Liver (tissue), 9 donors: ENCODE measurements around the gene RSBN1L. TPM values are rescaled to one million over a fixed set of nuclear protein-coding genes. Genes with fewer than 3 reads are reported as not detected.

Experiments used
- DNase-seq: peaks from one replicate; pipeline ENCODE4 v3.0.0-alpha.2; 2017; ENCODE audit warnings: low spot score
- H3K27ac ChIP-seq, 2 donors: one replicate each; pipeline ENCODE4 v1.7.0; 2013; ENCODE audit warnings: inconsistent platforms in 2 of 2, low read length in 2 of 2, control low read depth in 1 of 2, low read depth in 1 of 2, mild to moderate bottlenecking in 1 of 2
- H3K27me3 ChIP-seq, 4 donors: one replicate each; pipeline versions ENCODE4 v1.6.1 to v1.7.0; 2013; ENCODE audit warnings: low read length in 3 of 4, inconsistent platforms in 1 of 4, mild to moderate bottlenecking in 1 of 4, moderate library complexity in 1 of 4; ENCODE audit not compliant: control insufficient read depth in 4 of 4, insufficient read depth in 4 of 4
- H3K36me3 ChIP-seq, 4 donors: one replicate each; pipeline versions ENCODE4 v1.6.1 to v1.7.0; 2013; ENCODE audit warnings: low read length in 3 of 4, mild to moderate bottlenecking in 3 of 4, low read depth in 1 of 4, moderate library complexity in 1 of 4; ENCODE audit not compliant: control insufficient read depth in 4 of 4, insufficient read depth in 3 of 4
- H3K4me1 ChIP-seq, 4 donors: one replicate each; pipeline versions ENCODE4 v1.6.1 to v1.7.0; 2013; ENCODE audit warnings: low read length in 3 of 4, mild to moderate bottlenecking in 3 of 4, moderate library complexity in 1 of 4; ENCODE audit not compliant: control insufficient read depth in 4 of 4, insufficient read depth in 4 of 4
- H3K4me3 ChIP-seq, 3 donors: one replicate each; pipeline versions ENCODE4 v1.6.1 to v1.7.0; 2013; ENCODE audit warnings: low read length in 3 of 3, control low read depth in 1 of 3, low read depth in 1 of 3, mild to moderate bottlenecking in 1 of 3
- H3K9ac ChIP-seq, 2 donors: one replicate each; pipeline ENCODE4 v1.7.0; 2013; ENCODE audit warnings: low read length in 2 of 2, mild to moderate bottlenecking in 2 of 2, moderate library complexity in 2 of 2, control low read depth in 1 of 2, low read depth in 1 of 2
- H3K9me3 ChIP-seq, 4 donors: one replicate each; pipeline versions ENCODE4 v1.6.1 to v1.7.0; 2013; ENCODE audit warnings: low read length in 3 of 4; ENCODE audit not compliant: control insufficient read depth in 4 of 4
- EGR1 ChIP-seq, 2 donors: IDR thresholded peaks; 2 replicates each; pipeline ENCODE4 v1.6.1; 2016 to 2018; ENCODE audit warnings: antibody characterized with exemption in 2 of 2, low read depth in 2 of 2
- FOXA1 ChIP-seq: IDR thresholded peaks from 2 replicates; pipeline ENCODE4 v1.6.1; 2016; ENCODE audit warnings: antibody characterized with exemption
- FOXA2 ChIP-seq: IDR thresholded peaks from 2 replicates; pipeline ENCODE4 v1.6.1; 2016; ENCODE audit warnings: antibody characterized with exemption
- GABPA ChIP-seq, 2 donors: IDR thresholded peaks in 1 of 2; conservative IDR thresholded peaks in 1 of 2; 2 replicates each; pipeline ENCODE4 v1.6.1; 2016; ENCODE audit warnings: antibody characterized with exemption in 2 of 2, mild to moderate bottlenecking in 1 of 2, moderate library complexity in 1 of 2
- HNF4A ChIP-seq, 2 donors: conservative IDR thresholded peaks; 2 replicates each; pipeline ENCODE4 v1.6.1; 2016; ENCODE audit warnings: antibody characterized with exemption in 2 of 2, mild to moderate bottlenecking in 2 of 2
- JUND ChIP-seq, 2 donors: IDR thresholded peaks; 2 replicates each; pipeline ENCODE4 v1.6.1; 2016; ENCODE audit warnings: antibody characterized with exemption in 2 of 2
- NR2F2 ChIP-seq: IDR thresholded peaks from 2 replicates; pipeline ENCODE4 v1.6.1; 2016; ENCODE audit warnings: antibody characterized with exemption
- RAD21 ChIP-seq, 2 donors: IDR thresholded peaks; 2 replicates each; pipeline ENCODE4 v1.6.1; 2016; ENCODE audit warnings: antibody characterized with exemption in 2 of 2, mild to moderate bottlenecking in 2 of 2
- RXRA ChIP-seq, 2 donors: IDR thresholded peaks; 2 replicates each; pipeline ENCODE4 v1.6.1; 2017 to 2018; ENCODE audit warnings: antibody characterized with exemption in 2 of 2, mild to moderate bottlenecking in 1 of 2
- TAF1 ChIP-seq: conservative IDR thresholded peaks from 2 replicates; pipeline ENCODE4 v1.6.1; 2016; ENCODE audit warnings: antibody characterized with exemption, mild to moderate bottlenecking
- YY1 ChIP-seq: IDR thresholded peaks from 2 replicates; pipeline ENCODE4 v1.6.1; 2016; ENCODE audit warnings: antibody characterized with exemption, mild to moderate bottlenecking
- WGBS: extraction: QIAGEN DNeasy Blood & Tissue Kit; methylation state at CpG from one replicate; pipeline ENCODE4 v1.1.7; 2013; 5-methylcytosine and 5-hydroxymethylcytosine counted together
- polyA plus RNA-seq, 2 donors: library from polyadenylated mRNA; stranded (reverse) in 1 of 2; unstranded in 1 of 2; fragments of 200-250 nt in 1 of 2; fragments of >200 nt in 1 of 2; fragmentation: Nextera tagmentation in 1 of 2; extraction: Ambion mirVana in 1 of 2; gene quantifications; one replicate each; pipeline versions ENCODE4 v1.2.1 to v1.2.3, GENCODE V29; 2013 to 2015
- total RNA-seq, 2 donors: library from RNA; depleted of rRNA; stranded (reverse); fragments of >200 nt; gene quantifications; one replicate each; pipeline ENCODE4 v1.2.3, GENCODE V29; 2014
- TF ChIP-seq, protein P1 (sequence below): IDR thresholded peaks from 2 replicates; pipeline ENCODE4 v1.6.1; 2016; ENCODE audit warnings: antibody characterized with exemption
- TF ChIP-seq, protein P2 (sequence below): IDR thresholded peaks from 2 replicates; pipeline ENCODE4 v1.6.1; 2016; ENCODE audit warnings: antibody characterized with exemption, mild to moderate bottlenecking
- TF ChIP-seq, protein P3 (sequence below): IDR thresholded peaks from 2 replicates; pipeline ENCODE4 v1.6.1; 2016; ENCODE audit warnings: antibody characterized with exemption
- TF ChIP-seq, protein P4 (sequence below): IDR thresholded peaks from 2 replicates; pipeline ENCODE4 v1.6.1; 2016; ENCODE audit warnings: antibody characterized with exemption
- TF ChIP-seq, protein P5 (sequence below): fragments of 150-350 bp; IDR thresholded peaks from 2 replicates; pipeline ENCODE4 v1.5.1; 2017; ENCODE audit warnings: improper control_type of control experiment, low read depth, low read length; ENCODE audit not compliant: missing input control
- donor health status: healthy.
- donor health status: healthy.
- donor health status: healthy.
- donor health status: healthy.
- donor health status: healthy.

The RSBN1L gene
- total and polyA plus RNA-seq, 4 donors, result 3.3 to 23.4 (median 7.9) TPM

DNA sequence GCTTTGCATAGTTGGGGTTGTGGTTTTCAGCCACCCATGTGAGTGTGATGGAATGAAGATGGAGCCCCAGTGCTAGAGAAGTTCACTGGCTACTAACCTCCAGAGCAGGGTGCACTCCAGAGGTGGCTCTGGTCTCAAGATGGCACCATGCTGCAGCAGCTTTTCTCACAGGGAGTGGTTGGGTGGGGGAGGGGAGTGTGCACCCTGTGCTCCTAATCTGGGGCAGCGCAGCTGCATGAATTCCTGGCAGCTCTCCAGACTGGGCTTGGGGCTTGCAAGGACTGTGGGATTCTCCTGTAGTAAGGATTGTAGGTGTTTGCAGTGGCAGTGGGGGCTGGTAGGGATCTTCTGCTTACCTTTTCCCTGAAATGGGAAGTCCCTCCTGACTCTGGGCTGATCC is 126.0 kb downstream of the RSBN1L start:
- H3K4me1 ChIP-seq, result no peaks in the 10 kb centered on the region
- H3K36me3 ChIP-seq, result no peaks in the 10 kb centered on the region
- 95% methylated on average over 1 of the region's 1 CpG for WGBS
- H3K27me3 ChIP-seq, result no peaks in the 10 kb centered on the region
- DNase-seq, result no peak
- no peak overlapping the region for H3K4me3 ChIP-seq
- peaks cover 2 to 24% (median 8%) of the 10 kb centered on the region in 4 donors for H3K9me3 ChIP-seq
- no peak overlapping the region for H3K9ac ChIP-seq
- H3K27ac ChIP-seq, result no peak overlapping the region
- TF ChIP-seq JUND (IDR thresholded peaks at IDR 0.05), result no peak

DNA sequence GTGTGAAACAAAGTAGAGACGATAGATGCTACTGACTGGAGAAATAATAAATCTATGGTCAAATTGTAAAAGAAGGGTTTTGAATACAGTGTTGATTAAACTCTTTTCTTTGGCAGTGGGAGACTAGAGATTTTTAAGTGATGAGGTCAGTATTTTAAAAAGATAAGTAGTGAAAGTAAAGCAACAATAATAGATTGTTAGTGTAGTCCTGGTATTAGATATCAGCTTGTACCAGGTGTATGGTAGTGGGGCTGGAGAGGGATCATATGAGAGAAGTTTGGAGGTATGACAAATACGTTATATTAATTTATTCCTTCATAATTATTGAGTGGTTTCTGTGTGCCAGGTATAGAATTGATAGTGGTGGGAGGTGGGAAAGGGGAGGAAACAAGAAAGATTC is 127.5 kb downstream of the RSBN1L start:
- no peak for DNase-seq
- WGBS, result 91% methylated on average over 2 of the region's 2 CpGs

More for the DNA sequence above, 127.5 kb downstream of the RSBN1L start:
- H3K4me1 ChIP-seq, result no peaks in the 10 kb centered on the region
- no peak overlapping the region for H3K4me3 ChIP-seq
- H3K27me3 ChIP-seq, result no peaks in the 10 kb centered on the region
- no peak for TF ChIP-seq RAD21 (IDR thresholded peaks at IDR 0.05)
- TF ChIP-seq RXRA (IDR thresholded peaks at IDR 0.05), result no peak
- TF ChIP-seq, protein P1, sequence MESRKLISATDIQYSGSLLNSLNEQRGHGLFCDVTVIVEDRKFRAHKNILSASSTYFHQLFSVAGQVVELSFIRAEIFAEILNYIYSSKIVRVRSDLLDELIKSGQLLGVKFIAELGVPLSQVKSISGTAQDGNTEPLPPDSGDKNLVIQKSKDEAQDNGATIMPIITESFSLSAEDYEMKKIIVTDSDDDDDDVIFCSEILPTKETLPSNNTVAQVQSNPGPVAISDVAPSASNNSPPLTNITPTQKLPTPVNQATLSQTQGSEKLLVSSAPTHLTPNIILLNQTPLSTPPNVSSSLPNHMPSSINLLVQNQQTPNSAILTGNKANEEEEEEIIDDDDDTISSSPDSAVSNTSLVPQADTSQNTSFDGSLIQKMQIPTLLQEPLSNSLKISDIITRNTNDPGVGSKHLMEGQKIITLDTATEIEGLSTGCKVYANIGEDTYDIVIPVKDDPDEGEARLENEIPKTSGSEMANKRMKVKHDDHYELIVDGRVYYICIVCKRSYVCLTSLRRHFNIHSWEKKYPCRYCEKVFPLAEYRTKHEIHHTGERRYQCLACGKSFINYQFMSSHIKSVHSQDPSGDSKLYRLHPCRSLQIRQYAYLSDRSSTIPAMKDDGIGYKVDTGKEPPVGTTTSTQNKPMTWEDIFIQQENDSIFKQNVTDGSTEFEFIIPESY, result no peak
- TF ChIP-seq, protein P2, sequence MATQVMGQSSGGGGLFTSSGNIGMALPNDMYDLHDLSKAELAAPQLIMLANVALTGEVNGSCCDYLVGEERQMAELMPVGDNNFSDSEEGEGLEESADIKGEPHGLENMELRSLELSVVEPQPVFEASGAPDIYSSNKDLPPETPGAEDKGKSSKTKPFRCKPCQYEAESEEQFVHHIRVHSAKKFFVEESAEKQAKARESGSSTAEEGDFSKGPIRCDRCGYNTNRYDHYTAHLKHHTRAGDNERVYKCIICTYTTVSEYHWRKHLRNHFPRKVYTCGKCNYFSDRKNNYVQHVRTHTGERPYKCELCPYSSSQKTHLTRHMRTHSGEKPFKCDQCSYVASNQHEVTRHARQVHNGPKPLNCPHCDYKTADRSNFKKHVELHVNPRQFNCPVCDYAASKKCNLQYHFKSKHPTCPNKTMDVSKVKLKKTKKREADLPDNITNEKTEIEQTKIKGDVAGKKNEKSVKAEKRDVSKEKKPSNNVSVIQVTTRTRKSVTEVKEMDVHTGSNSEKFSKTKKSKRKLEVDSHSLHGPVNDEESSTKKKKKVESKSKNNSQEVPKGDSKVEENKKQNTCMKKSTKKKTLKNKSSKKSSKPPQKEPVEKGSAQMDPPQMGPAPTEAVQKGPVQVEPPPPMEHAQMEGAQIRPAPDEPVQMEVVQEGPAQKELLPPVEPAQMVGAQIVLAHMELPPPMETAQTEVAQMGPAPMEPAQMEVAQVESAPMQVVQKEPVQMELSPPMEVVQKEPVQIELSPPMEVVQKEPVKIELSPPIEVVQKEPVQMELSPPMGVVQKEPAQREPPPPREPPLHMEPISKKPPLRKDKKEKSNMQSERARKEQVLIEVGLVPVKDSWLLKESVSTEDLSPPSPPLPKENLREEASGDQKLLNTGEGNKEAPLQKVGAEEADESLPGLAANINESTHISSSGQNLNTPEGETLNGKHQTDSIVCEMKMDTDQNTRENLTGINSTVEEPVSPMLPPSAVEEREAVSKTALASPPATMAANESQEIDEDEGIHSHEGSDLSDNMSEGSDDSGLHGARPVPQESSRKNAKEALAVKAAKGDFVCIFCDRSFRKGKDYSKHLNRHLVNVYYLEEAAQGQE, result no peak
- TF ChIP-seq, protein P3, sequence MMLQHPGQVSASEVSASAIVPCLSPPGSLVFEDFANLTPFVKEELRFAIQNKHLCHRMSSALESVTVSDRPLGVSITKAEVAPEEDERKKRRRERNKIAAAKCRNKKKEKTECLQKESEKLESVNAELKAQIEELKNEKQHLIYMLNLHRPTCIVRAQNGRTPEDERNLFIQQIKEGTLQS, result no peak
- TF ChIP-seq EGR1 (IDR thresholded peaks at IDR 0.05; ENCODE audit: low read depth in 2 of 2), result no peak
- no peak for TF ChIP-seq YY1
- no peak for TF ChIP-seq GABPA (IDR thresholded peaks at IDR 0.05 in 1 of 2, conservative IDR thresholded peaks at IDR 0.05 in 1 of 2)
- TF ChIP-seq, protein P4, sequence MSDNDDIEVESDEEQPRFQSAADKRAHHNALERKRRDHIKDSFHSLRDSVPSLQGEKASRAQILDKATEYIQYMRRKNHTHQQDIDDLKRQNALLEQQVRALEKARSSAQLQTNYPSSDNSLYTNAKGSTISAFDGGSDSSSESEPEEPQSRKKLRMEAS, result no peak
- no peak for TF ChIP-seq NR2F2
- no peak for TF ChIP-seq JUND (IDR thresholded peaks at IDR 0.05)
- TF ChIP-seq TAF1, result no peak
- TF ChIP-seq HNF4A (conservative IDR thresholded peaks at IDR 0.05), result no peak
- no peak for TF ChIP-seq FOXA1
- TF ChIP-seq FOXA2, result no peak
- TF ChIP-seq, protein P5, sequence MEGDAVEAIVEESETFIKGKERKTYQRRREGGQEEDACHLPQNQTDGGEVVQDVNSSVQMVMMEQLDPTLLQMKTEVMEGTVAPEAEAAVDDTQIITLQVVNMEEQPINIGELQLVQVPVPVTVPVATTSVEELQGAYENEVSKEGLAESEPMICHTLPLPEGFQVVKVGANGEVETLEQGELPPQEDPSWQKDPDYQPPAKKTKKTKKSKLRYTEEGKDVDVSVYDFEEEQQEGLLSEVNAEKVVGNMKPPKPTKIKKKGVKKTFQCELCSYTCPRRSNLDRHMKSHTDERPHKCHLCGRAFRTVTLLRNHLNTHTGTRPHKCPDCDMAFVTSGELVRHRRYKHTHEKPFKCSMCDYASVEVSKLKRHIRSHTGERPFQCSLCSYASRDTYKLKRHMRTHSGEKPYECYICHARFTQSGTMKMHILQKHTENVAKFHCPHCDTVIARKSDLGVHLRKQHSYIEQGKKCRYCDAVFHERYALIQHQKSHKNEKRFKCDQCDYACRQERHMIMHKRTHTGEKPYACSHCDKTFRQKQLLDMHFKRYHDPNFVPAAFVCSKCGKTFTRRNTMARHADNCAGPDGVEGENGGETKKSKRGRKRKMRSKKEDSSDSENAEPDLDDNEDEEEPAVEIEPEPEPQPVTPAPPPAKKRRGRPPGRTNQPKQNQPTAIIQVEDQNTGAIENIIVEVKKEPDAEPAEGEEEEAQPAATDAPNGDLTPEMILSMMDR, result no peak
- H3K9me3 ChIP-seq, result peaks cover 2 to 24% (median 8%) of the 10 kb centered on the region in 4 donors
- H3K9ac ChIP-seq, result no peak overlapping the region
- no peaks in the 10 kb centered on the region for H3K36me3 ChIP-seq
- no peak overlapping the region for H3K27ac ChIP-seq
